HG03103 (cell line): Measurements from ENCODE around the gene SNRPA1.
A peak's percentile ranks its signal among the peaks of the same experiment; 100 is the strongest.

Experiments
- ATAC-seq: cut with Tn5 transposase; IDR thresholded peaks from one replicate; pipeline ENCODE4 v1.9.1; 2021; ENCODE audit warnings: low read depth; ENCODE audit not compliant: unreplicated experiment

Gene SNRPA1

DNA sequence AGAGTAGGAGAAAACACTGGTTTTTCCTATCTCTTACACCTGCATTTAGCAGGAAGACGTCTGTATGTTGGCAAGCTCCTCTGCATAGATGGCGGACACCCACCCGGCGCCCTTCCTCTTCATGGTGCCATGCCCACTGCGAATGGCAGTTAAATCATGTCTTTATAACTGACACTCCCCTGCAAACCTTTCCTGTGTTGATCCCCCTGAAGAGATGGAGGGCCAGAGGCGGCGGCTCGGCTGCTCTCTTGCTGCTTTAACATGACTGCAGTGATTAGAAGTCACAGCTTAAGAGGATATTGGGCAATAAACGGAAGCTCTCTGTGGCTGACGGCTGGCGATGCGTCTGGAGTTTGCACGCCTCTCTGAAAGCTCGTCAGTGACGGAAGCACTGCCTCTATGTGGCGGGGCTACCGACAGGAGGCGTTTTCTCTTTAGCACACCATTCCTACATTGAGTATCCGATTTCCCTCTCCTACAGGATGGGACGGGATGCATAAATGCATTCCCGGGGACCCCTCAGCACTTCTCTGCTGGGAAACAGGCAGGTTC, 25.5 kb upstream of the SNRPA1 start:
- ATAC-seq, result peak; percentile 89

DNA sequence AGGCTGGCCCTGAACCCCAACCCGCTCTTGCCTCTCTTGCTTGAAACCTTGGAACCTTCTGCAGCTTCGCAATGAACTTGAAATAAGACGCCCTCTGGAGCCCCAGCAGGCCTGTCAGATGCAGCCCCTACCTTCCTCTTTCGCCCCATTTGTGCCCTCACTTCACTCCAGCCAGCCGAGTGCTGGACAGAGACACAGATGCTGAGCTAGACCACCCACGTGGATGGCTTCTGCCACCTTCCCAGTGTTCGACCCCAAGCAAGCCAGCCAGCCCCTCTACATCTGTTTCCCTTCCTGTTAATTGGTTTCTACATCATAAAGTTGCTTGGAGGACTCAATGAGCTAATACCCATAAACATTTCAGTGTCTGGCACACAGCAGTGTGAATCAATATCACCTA, 23.8 kb upstream of the SNRPA1 start:
- ATAC-seq, result no peak

DNA sequence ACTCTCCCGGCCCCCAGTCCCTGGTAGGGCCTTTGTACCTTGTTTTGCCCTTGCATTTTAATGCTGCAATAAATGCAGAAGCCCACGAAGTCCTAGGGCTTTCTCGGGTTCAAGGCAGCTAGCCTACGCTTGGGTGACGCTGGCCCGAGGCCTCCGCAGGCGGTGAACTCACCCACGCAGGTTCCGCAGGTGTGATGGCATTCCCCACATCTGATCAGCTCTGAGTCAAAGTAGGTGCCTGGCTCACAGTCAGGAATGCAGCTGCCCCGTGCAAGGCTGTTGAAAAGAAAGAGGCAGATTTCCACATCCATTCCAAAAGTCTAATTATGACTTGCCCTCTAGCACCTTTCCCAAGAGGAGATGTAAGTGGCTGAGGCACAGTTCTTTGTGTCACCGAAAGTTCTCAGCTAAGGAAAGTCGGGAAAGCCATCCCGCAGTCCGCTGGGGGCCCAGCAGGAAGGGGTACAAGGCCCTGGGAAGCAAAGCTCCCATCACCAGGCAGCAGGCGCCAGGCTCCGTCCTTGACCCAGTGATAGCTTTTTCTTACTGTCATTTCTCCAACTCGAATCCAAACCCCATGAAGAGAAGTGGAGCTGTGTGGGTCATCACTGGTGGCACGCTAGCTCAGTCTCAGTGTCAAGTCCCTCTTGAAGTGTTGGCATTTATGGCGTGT, 23.2 kb upstream of the SNRPA1 start:
- no peak for ATAC-seq

DNA sequence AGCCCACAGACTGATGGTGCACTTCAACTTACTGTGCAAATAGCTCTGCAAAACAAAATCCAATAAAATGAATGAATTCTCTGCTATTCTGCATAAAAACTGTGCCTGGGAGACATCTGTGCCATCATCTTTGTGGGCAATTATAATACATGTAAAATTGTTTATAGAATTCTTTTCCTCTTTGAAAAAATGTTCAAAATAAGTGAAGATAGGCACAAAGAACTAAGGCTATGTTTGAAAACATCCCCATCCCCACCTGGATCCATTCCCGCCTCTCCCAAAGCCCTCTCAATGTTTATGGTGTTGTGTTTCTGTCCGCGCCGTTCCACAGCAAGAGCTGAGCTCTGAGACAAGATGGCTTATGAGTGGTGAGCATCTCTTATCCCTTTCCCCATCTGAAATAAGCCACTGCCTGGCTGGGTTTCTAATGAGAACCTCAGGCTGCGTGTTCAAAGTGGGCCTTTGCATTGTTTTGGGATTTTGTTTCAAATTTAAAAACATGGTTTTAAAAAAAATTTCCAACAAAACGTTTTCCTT, 22.4 kb upstream of the SNRPA1 start:
- ATAC-seq, result no peak

DNA sequence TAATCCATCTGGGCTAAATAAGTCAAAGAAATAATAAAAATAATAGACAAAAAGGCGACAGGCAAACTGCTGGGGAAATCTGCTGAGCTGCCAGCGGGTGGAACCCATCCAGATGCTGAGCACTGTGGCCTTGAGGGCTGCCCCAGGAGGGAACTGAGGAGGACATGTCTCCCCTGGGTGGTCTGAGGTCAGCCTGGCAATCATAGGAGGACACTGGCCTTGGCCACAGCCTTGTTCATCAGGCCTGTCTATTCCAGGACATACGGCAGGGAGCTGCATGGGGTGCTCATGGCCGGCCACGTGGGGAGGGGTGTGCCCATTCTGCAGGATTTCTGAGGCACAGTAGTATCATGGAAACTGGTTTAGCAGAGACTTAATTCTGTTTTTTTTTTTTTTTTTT, 21.5 kb upstream of the SNRPA1 start:
- no peak for ATAC-seq

DNA sequence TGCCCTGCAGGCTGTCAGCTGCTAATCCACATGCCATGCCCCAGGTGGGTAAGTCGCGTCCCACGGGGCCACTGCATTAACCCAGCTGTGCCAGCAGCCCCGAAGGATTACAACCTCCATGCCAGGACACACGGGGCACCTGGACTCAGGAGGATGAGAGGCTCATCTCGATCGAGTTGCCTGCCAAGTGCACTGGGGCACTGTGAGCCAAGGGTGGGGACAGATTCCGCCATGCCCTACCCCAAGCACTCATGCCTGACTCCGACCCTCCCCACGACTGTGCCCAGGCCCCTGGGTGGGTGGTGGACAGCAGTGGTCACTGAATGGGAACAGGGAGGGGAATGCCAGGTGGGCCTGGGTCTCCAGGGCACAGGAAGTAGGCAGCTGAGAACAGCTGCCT, 20.7 kb upstream of the SNRPA1 start:
- ATAC-seq, result no peak

DNA sequence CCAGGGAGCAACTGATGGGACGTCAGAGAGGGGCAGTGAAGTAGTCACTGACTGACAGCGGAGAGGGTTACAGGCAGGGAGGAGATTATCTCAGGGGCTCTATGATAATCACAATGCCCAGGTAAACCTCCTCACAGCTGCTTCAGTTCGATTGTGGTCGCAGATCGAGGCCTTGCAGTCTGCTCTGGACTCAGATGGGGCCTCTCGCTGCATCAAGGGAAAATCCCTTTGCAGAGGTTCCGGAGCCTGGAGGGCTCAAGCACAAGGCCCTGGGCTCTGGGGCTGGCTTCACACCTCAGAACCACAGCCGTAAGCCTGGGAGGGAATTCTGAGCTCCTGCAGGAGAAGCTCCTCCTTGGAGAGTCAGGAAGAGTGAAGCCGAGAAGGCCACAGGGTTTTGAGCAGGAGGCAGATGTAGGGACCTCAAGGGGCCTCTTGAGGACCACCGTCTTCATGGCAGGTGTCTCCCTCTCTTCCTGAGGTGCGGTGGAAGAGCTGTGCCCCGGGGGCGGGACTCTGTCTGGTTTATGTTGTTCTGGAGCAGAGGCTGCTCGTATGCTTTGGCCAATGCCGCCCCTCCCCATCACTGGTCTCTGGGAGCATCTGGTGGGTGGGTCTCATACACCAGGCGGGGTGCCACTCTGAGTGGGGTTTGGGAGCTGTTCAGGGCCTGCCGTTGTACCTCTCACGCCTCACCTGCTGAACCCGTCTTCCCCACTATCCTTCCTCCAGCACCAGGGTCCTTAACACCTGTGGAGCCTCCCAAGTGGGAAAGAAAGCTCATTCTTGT, 19.5 kb upstream of the SNRPA1 start:
- no peak for ATAC-seq

DNA sequence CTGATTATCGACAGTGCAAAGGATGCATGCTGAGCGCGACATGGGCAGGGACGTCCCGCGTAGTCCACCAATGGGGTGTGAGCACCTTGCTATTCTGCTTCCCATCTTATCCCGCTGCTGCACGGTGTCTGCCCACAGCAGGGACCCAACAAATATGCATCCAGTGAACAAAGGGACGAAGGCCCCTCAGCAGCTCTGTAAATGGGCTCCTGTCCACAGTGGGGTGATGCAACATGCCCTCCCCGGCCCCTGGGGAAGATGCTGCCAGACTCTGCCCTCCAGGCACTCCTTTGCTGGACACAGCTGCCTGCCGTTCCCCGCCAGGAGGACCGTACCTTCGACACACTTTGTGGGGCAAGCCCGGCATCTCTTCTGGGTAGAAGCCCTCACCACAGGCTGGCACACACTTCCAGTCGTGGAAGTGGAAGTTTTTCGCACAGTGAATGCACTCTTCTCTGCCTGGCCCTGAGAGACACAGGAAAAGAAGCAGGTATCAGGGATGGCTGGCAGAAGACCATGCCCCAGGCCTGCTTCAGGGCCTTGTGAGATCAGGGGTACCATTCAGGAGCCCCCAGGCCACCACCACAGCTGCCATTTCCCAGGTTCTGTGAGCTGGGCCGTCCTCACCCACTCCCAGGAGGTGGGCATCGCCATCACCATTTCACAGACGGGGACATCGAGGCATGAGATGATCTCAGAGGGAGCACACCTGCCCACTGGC, 18.2 kb upstream of the SNRPA1 start:
- ATAC-seq, result no peak

DNA sequence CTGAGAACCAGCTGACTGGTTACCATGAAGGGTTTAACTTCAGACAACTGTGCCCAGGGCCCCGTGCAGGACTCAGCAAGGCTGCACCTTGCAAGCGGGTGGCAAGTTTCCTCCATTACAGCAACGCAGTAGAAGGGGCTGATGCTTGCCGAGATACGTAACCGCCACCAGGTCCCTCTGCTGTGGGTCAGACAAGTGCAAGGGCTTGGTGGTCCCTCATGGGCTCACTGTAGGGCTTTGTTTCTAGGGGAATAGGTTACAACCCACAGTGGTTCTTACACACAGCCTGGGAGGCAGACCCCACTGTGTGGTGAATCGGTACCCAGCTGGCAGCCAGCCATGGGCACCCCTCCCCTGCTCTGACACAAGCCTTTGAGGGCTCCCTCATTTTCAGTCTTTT, 15.5 kb upstream of the SNRPA1 start:
- no peak for ATAC-seq

DNA sequence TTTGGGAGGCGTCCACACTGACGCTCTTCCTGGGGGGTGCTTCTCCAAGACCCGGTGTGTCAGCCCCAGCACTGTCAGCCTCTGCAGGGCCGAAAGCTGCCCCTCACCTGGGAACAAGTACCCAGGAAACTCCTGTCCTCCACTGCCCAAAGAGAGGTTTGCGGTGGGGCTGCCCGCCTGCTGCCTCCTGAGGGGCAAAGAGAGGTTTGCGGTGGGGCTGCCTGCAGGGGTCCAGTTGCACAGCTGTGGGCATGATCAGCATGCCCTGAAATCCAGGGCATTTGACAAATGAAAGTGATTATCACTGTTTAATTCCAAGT, 15.1 kb upstream of the SNRPA1 start:
- ATAC-seq, result no peak

DNA sequence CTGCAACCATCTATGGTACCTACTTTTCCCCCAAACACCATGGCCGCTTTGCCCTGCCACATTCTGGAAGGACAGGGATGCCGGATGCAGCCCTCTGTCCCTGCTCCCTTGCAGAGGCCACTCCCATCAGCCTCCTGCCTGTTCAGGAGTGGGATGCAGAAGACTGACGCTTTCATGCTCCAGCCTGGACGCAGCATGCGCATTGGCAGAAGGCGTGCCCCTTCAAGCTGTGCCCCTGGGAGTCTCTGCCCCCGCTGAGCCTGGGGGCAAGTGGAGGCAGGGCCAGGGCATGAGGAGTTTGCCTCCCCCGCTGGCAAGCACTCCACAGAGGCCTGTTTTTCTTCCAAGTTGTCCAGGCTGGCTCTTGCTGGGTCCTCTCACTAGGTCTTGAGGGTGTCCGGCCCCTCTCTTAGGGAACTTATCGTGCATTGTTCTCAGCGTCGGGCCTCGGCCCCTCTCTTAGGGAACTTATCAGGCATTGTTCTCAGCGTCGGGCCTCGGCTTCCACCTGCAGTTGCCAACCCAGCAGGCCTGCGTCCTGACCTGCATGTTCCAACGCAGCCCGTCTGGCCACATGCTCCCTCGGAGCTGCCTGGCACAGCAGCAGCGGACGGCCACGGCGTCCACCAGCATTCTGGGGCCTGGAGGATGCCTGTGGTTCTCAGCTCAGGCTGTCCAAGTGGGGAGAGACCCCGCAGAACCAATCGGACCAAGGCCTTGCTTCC, 14.6 kb upstream of the SNRPA1 start:
- no peak for ATAC-seq

DNA sequence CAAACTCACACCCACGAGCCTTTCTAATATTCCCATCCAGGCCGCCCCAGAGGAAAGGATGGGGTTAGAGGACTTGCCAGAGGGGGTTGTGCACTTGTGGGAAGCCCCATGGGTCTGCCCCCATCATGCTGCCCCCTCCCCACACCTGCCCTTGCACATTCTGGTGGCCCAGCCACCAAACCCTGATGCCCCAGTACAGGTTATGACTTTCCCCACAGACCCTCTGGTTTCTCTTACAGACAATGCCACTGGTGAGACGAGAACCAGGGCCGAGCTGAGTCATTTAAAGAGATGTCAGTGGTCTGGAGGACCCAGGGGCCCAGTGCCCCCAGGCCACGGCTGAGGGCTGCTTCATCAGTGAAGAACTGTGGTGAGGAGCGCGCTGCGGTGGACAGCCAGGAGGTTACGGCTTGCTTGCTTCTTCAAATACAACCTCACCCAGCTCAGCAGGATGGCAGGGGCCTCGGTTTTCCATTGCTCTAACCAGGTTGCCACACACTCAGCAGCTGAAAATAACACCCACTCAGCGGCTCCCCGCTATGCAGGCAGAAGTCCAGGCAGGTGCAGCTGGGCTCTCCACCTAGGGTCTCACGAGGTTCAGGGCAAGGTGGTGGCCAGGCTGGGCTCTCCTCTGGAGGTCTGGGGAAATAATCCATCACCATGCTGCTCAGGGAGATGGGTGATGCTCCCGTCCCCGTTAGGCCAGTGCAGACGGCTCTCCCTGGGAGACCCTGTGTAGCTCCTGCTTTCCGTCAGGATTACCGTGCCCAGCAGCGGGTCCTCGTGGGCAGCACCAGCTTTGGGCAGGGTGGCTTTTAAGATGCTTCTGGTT, 13.8 kb upstream of the SNRPA1 start:
- no peak for ATAC-seq

DNA sequence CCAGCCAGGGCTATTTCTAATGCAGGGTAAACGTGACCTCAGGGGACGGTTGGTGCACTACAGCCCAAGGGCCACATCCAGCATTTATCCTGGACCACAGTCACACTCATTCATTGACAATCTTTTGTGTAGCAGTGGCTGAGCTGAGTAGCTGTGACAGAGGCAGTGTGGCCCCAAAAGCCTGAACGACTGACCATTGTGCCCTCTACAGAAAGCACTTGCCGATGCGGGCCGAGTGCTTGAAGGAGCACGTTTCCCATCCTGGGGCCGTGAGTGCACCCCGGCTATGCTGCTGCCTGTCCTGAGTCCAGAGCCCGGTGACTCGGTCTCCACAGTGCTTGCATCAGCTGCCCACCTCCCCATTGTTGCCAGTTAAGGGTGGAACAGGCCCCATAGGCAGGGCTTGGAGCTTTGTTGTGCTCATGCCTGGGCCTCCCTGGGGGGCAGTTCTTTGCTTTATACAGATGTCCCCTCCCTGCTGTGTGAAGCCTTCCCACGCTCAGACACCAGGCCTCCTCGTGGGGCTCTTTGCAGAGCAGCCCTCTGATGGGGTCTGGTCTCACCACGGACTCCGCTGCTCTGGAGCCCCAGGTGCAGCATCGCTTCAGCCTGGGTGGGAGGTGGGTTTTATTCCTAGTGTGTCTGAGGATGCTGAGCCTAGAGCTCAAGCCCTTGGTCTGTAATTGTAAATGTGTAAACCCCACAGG, 13.0 kb upstream of the SNRPA1 start:
- no peak for ATAC-seq

DNA sequence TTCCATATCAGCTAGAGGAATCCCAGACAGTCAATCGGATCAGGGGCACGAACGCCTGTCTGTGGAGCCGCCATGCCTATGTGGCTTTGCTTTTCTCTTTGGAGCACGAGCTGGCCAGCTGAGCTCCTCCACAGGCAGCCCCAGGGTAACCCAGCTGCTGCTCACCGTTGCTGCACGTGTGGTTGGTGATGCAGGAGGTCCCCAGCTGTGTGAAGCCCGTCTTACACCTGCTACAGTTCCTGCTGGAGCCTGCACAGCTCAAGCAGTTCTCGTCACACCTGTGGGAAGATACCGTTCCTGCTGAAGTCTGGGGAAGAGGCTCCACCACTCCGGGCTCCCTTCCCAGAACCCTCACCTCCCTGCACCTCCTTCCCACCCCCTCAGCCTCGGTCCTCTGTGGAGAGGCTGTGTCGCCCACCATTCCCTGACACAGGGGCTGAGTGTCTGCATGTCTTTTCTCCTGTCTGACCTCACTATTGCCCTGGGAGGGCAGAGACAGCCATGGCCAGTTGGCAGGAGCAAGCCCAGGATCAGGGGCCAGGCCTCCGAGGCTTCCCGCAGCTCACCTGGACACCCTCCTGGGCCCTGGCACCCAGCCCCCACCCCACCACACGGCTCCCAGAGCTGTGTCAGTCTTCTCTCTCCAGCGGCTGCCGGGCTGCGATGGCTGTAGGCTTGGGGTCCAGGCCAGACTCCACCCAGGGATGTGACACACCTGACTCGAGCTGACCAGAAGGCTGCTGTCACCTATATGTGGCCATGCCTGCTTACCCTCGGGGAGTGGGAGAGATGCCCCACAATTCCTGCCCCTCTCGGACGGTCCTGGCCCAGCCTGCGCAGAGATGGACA, 12.2 kb upstream of the SNRPA1 start:
- ATAC-seq, result no peak

DNA sequence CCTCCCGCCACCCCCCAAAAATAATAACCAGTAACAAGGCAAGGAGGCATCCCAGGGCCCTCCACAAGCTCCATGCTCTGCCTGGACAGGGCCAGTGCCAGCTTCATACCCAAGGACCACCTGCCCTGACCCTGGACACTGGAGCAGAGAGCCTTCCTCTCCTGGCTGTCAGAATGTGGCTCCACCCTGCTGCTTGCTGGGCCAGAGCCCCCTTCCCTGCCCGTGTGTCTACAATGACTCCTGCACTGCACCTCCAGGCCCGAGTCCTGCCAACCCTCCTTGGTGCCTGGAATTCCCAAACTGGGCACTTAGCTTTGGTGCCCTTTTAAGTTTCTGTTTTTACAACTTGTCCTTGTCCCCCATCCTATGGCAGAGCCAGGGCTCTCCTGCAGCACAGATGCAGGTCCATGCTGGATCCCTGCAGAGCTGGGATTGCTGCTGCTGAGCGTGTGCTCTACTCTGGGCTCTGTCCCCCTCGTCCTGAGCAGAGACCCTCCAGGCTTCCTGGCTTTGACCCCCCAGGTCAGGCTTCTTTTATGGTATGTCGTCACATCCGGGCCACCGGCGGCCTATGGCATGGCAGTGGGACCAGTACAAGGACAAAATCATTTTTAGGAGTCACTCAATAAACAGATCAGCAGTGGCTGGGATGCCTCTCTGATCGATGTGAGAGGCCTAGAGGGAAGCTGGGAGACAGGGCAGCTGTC, 11.4 kb upstream of the SNRPA1 start:
- no peak for ATAC-seq

DNA sequence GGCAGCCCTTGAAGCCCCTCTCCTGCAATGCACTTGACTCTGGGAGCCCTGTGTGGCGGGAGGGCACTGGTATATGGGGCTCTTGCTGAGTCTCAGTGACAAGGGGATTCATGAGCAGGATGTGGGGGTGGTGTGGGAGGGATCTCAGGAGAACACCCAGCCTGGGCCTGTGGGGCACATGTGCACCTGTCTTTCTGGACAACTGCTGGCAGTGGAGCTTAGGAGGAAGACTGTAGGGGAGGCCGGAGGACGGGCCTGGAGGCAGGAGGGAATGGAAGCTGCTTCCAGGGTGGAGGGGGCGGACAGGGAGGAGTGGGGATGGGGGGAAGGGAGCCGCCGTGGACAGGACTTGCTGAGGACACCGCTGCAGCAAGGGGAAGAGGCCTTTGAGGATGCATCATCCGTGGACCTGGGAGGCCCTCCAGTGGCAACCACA, 10.8 kb upstream of the SNRPA1 start:
- no peak for ATAC-seq

DNA sequence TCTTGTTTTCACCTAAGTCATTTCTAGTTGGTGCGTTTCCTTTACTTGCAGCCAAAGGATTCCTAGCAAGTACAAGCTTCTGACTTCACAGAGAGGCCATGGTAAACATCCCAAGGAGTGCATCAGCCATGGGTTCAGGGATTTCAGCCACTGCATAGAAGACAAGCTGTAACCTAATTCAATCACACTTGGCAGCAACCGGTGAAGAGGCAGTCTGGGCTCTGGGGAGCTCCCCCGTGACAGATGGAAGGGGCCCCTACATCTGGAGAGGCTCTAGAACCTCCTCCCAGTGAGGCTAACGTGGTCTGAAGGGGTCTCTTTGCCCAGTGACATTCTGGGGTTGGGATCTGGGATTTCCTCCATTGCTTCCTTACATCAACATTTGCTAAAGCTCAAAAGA, 8.4 kb upstream of the SNRPA1 start:
- ATAC-seq, result no peak
